ENCODE data around the gene CLDN11.

DNA sequence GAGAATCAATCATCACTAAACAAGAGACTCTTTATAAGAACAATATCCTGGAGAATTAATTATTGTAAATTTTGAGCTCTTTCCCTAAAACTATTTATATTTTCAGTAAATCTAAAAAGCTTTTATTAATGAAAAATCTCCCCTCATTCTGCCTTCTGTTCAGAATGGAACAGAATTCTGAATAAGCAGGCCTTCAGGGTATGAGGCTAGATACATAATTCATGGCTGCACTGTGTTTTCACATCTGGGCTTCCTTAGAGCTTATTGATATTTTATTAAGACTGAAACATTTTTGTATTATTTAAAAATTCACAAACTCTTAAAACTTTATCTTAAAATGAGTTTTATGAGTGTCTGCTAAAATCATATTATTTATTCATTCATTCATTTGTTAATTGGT is 24.8 kb downstream of the CLDN11 start:
- TF ChIP-seq YY1 (IDR thresholded peaks at IDR 0.05; ENCODE audit: insufficient read depth, insufficient read length) (no peak), ZNF274 (IDR thresholded peaks at IDR 0.05; ENCODE audit: low read depth, low read length) (no peak), SUZ12 (IDR thresholded peaks at IDR 0.05; ENCODE audit: extremely low read depth, insufficient read depth, insufficient read length) (no peak)
